Mesendoderm (in vitro differentiated cells): ENCODE measurements around the gene CECR2.
"Not testable (repeated sequence)": the region's sequence is repeated elsewhere in the genome, so short reads cannot be mapped to it uniquely, and the experiment has no call there.

Source experiments
- DNase-seq: peaks from one replicate; pipeline ENCODE4 v3.0.0; 2013
- H2AK5ac ChIP-seq: 2 replicates; pipeline ENCODE4 v1.6.1; 2013; ENCODE audit warnings: low read length, inconsistent platforms
- H2BK120ac ChIP-seq: 2 replicates; pipeline ENCODE4 v1.6.1; 2013; ENCODE audit warnings: low read depth, mild to moderate bottlenecking, low read length, moderate library complexity, mixed read lengths
- H2BK15ac ChIP-seq: replicated peaks from 2 replicates; pipeline ENCODE4 v1.6.1; 2013; ENCODE audit warnings: low read depth, mild to moderate bottlenecking, moderate library complexity
- H2BK5ac ChIP-seq: 2 replicates; pipeline ENCODE4 v1.6.1; 2013; ENCODE audit warnings: low read length, inconsistent platforms
- H3K18ac ChIP-seq: 2 replicates; pipeline ENCODE4 v1.6.1; 2013; ENCODE audit warnings: mild to moderate bottlenecking, low read length, mixed read lengths
- H3K23ac ChIP-seq: one replicate; pipeline ENCODE4 v1.6.1; 2013; ENCODE audit warnings: low read length
- H3K27ac ChIP-seq: 2 replicates; pipeline ENCODE4 v1.5.1; 2013; ENCODE audit warnings: low read depth, mild to moderate bottlenecking, inconsistent platforms, low read length, moderate library complexity
- H3K27me3 ChIP-seq: 2 replicates; pipeline ENCODE4 v1.6.1; 2013; ENCODE audit warnings: low read length, control low read depth, mild to moderate bottlenecking, inconsistent platforms; ENCODE audit not compliant: insufficient read depth, poor library complexity
- H3K36me3 ChIP-seq: 2 replicates; pipeline ENCODE4 v1.6.1; 2013; ENCODE audit warnings: low read length, inconsistent platforms; ENCODE audit not compliant: control insufficient read depth, insufficient read depth
- H3K4ac ChIP-seq: one replicate; pipeline ENCODE4 v1.6.1; 2013; ENCODE audit warnings: low read depth, mild to moderate bottlenecking, low read length, moderate library complexity
- H3K4me1 ChIP-seq: 2 replicates; pipeline ENCODE4 v1.6.1; 2013; ENCODE audit warnings: low read depth, low read length, inconsistent platforms; ENCODE audit not compliant: control insufficient read depth
- H3K4me2 ChIP-seq: 2 replicates; pipeline ENCODE4 v1.6.1; 2013; ENCODE audit warnings: low read length
- H3K4me3 ChIP-seq: 2 replicates; pipeline ENCODE4 v1.5.1; 2013; ENCODE audit warnings: mild to moderate bottlenecking, low read length
- H3K56ac ChIP-seq: one replicate; pipeline ENCODE4 v1.6.1; 2013; ENCODE audit warnings: low read length
- H3K79me1 ChIP-seq: 2 replicates; pipeline ENCODE4 v1.6.1; 2013; ENCODE audit warnings: low read length, inconsistent platforms
- H3K79me2 ChIP-seq: 2 replicates; pipeline ENCODE4 v1.6.1; 2013; ENCODE audit warnings: mild to moderate bottlenecking, low read length; ENCODE audit not compliant: control insufficient read depth, insufficient read depth
- H3K9ac ChIP-seq: 2 replicates; pipeline ENCODE4 v1.6.1; 2013; ENCODE audit warnings: low read length, inconsistent platforms
- H4K5ac ChIP-seq: one replicate; pipeline ENCODE4 v1.6.1; 2013; ENCODE audit warnings: low read length
- H4K8ac ChIP-seq: one replicate; pipeline ENCODE4 v1.6.1; 2013; ENCODE audit warnings: low read depth, mild to moderate bottlenecking, control low read depth, low read length, moderate library complexity
- WGBS: extraction: QIAGEN DNeasy Blood & Tissue Kit; methylation state at CpG from one replicate; pipeline ENCODE4 v1.1.7; 2013; ENCODE audit warnings: low lambda C conversion rate, missing lambda C conversion rate; ENCODE audit not compliant: insufficient coverage; ENCODE audit errors: extremely low coverage; 5-methylcytosine and 5-hydroxymethylcytosine counted together

CECR2 gene

DNA sequence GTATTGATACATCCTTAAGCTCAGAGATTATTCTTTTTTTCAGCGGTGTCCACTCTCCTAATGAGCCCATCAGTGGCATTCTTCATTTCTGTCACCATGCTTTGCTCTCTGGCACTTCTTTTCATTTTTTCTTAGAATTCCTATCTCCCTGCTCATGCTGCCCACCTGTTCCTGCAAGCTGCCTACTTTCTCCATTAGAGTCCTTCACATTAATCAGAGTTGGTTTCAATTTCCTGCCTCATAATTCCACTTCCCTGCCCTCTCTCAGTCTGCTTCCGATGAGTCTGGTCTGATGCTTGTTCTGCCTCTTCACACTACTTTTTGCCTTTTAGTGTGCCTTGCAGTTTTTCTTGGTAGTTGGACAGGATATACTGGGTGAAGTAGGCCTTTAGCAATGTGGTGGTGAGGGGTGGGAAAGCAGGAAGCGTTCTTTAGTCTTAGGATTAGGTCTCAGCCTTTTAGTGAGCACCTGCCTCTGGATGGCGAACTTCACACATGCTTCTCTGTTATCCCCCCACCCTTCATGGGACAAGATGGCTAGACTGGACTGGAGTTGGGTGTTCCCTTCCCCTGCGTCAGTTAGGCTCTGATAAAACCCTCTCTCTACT, 53.6 kb downstream of the CECR2 start:
- Histone ChIP-seq H4K5ac (no peak overlapping the region), H3K4me1 (peaks cover 2% of the 10 kb centered on the region), H2BK120ac (no peak overlapping the region), H3K79me2 (peaks cover 77% of the 10 kb centered on the region), H2BK5ac (no peak overlapping the region), H3K79me1 (peaks cover 23% of the 10 kb centered on the region), H3K4me2 (no peak overlapping the region), H4K8ac (no peak overlapping the region), H2BK15ac (no peak overlapping the region), H3K4ac (no peak overlapping the region), H3K9ac (no peak overlapping the region), H3K4me3 (no peak overlapping the region), H3K23ac (no peak overlapping the region), H3K18ac (no peak overlapping the region), H3K56ac (no peak overlapping the region), H3K27me3 (no peaks in the 10 kb centered on the region), H3K27ac (no peak overlapping the region), H3K36me3 (no peaks in the 10 kb centered on the region), H2AK5ac (no peak overlapping the region)
- no CpG with 5 or more reads among the region's 5 CpGs for WGBS
- DNase-seq: peak; percentile 50

DNA sequence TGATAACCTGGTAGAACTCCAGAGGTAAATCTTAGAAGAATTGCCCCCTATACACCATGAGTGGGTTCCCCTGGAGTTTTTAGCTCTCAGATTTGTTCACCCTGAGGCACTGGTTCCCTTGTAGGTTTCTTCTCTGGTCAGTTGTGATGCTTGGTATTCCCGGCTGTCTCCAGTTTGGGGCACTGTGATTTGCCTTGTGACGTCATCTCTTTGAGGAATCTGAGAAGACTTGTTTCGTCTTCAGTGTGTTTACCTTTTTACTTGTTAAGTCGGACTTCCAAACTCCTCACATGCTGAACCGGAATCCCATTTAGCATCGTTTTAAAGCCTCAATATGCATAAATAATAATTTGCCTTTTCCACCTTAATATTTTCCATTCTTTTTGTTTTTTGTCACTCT, 54.4 kb downstream of the CECR2 start:
- WGBS: no CpG with 5 or more reads among the region's 6 CpGs
- peak; percentile 49 for DNase-seq

DNA sequence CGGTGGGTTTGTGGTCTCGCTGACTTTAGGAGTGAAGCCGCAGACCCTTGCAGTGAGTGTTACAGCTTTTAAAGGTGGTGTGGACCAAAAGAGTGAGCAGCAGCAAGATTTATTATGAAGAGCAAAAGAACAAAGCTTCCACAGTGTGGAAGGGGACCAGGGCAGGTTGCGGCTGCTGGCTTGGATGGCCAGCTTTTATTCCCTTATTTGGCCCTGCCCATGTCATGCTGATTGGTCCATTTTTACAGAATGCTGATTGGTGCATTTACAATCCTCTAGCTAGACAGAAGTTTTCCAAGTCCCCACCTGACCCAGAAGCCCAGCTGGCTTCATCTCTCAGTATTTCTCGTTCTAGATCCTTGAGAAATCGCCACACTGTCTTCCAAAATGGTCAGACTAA, 58.3 kb downstream of the CECR2 start:
- DNase-seq, H2BK120ac ChIP-seq, H3K9ac ChIP-seq, H3K4ac ChIP-seq, H3K4me1 ChIP-seq, H3K18ac ChIP-seq, H3K27ac ChIP-seq, H3K56ac ChIP-seq, H2BK15ac ChIP-seq, H2AK5ac ChIP-seq, H3K27me3 ChIP-seq, H3K4me3 ChIP-seq, H4K8ac ChIP-seq, H3K4me2 ChIP-seq, H3K23ac ChIP-seq, H3K36me3 ChIP-seq, H2BK5ac ChIP-seq, H4K5ac ChIP-seq: not testable (repeated sequence)
- Histone ChIP-seq H3K79me1 (peaks cover 27% of the 10 kb centered on the region), H3K79me2 (peaks cover 73% of the 10 kb centered on the region)
- WGBS: no CpG with 5 or more reads among the region's 6 CpGs

More for the DNA sequence above, 54.4 kb downstream of the CECR2 start:
- no peak overlapping the region for H2AK5ac ChIP-seq
- H3K79me2 ChIP-seq: peaks cover 74% of the 10 kb centered on the region
- no peak overlapping the region for H3K9ac ChIP-seq
- H3K4ac ChIP-seq: no peak overlapping the region
- peaks cover 2% of the 10 kb centered on the region for H3K4me1 ChIP-seq
- H4K5ac ChIP-seq: no peak overlapping the region
- no peak overlapping the region for H3K56ac ChIP-seq
- H3K18ac ChIP-seq: no peak overlapping the region
- peaks cover 24% of the 10 kb centered on the region for H3K79me1 ChIP-seq
- no peak overlapping the region for H3K27ac ChIP-seq
- H3K4me2 ChIP-seq: no peak overlapping the region
- H3K27me3 ChIP-seq: no peaks in the 10 kb centered on the region
- no peak overlapping the region for H2BK120ac ChIP-seq
- H3K23ac ChIP-seq: no peak overlapping the region
- no peak overlapping the region for H2BK5ac ChIP-seq
- no peak overlapping the region for H4K8ac ChIP-seq
- no peak overlapping the region for H2BK15ac ChIP-seq
- no peaks in the 10 kb centered on the region for H3K36me3 ChIP-seq
- no peak overlapping the region for H3K4me3 ChIP-seq

DNA sequence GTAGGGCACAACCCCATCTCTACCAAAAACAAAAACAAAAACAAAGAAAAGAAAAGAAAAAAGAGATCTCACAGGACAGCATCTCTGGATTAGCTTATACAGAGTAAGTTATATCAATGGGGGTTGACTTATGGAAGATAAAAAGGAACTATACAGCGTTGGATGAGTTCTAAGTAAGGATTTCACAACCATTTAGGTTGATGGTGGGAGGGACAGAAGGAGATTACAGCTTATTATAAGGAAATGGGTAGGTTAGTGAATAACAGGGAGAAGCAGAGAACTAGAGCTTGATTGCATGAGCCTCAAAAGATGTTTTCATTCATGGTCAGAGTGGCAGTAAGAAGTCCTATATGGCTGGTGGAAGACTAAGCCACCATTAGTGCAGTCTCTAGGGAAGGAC, 60.3 kb downstream of the CECR2 start:
- H2BK5ac ChIP-seq: no peak overlapping the region
- no peaks in the 10 kb centered on the region for H3K36me3 ChIP-seq
- no peak overlapping the region for H3K4me2 ChIP-seq
- peaks cover 70% of the 10 kb centered on the region for H3K79me2 ChIP-seq
- no peak overlapping the region for H4K8ac ChIP-seq
- H3K4me1 ChIP-seq: peaks cover 8% of the 10 kb centered on the region
- H3K23ac ChIP-seq: no peak overlapping the region
- H3K4ac ChIP-seq: no peak overlapping the region
- peaks cover 16% of the 10 kb centered on the region for H3K79me1 ChIP-seq
- H3K56ac ChIP-seq: no peak overlapping the region
- H2AK5ac ChIP-seq: no peak overlapping the region
- no peak for DNase-seq
- WGBS: no CpG with 5 or more reads among the region's 1 CpG
- H3K27ac ChIP-seq: no peak overlapping the region
- no peak overlapping the region for H3K9ac ChIP-seq
- H3K27me3 ChIP-seq: no peaks in the 10 kb centered on the region
- no peak overlapping the region for H4K5ac ChIP-seq
- H2BK15ac ChIP-seq: no peak overlapping the region
- no peak overlapping the region for H3K4me3 ChIP-seq
- no peak overlapping the region for H3K18ac ChIP-seq
- H2BK120ac ChIP-seq: no peak overlapping the region

DNA sequence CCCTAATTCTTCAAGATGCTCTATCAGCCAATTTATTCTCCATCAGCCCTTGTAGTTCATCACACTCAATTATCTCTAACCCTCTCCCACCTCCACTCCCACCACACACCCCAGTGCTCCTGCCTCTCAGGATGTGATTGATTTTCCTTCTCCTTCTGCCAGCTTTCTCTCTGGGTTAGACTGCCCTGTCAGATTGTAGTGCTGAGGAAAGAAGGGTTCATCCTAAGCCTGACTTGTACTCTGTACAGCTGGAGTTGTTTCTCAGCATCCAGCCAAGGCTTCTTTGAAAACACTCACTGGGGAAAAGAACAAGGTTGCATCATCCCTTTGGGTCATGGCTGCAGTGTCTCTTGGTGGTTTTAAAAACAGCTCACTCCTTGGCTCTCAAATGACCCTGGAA, 61.2 kb downstream of the CECR2 start:
- H2BK15ac ChIP-seq: no peak overlapping the region
- no peak overlapping the region for H2BK120ac ChIP-seq
- no peak overlapping the region for H4K8ac ChIP-seq
- peak overlapping the region; percentile 54 for H3K56ac ChIP-seq
- no peaks in the 10 kb centered on the region for H3K36me3 ChIP-seq
- H3K79me1 ChIP-seq: peaks cover 17% of the 10 kb centered on the region
- no peak for DNase-seq
- no peak overlapping the region for H4K5ac ChIP-seq
- peaks cover 9% of the 10 kb centered on the region for H3K4me1 ChIP-seq
- H3K27ac ChIP-seq: no peak overlapping the region
- no peak overlapping the region for H3K4me2 ChIP-seq
- no peak overlapping the region for H2BK5ac ChIP-seq
- peak overlapping the region; percentile 37 for H3K9ac ChIP-seq
- H3K23ac ChIP-seq: no peak overlapping the region
- H3K27me3 ChIP-seq: no peaks in the 10 kb centered on the region
- peaks cover 68% of the 10 kb centered on the region for H3K79me2 ChIP-seq
- no peak overlapping the region for H3K18ac ChIP-seq
- no peak overlapping the region for H2AK5ac ChIP-seq
- no peak overlapping the region for H3K4ac ChIP-seq
- no peak overlapping the region for H3K4me3 ChIP-seq

DNA sequence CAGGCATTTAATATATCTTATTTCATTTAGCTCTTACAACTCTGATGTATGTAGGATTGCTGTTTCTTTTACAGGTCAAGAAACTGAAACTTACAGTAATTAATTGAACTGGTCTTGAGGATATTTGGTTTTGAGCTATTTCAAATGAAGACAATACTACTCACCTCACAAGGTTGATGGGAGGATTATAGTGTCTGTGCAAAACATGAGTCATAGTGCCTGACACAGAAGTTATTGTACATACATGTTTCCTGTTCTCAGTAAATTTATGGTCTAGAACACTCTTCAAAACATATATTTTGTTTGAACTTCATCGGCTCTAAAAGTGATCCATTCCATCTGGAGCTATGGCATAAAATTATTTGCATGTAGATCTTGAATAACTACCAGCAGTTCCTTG, 61.9 kb downstream of the CECR2 start:
- H3K4ac ChIP-seq: no peak overlapping the region
- peaks cover 16% of the 10 kb centered on the region for H3K79me1 ChIP-seq
- no CpG with 5 or more reads among the region's 1 CpG for WGBS
- H3K4me3 ChIP-seq: no peak overlapping the region
- H4K5ac ChIP-seq: no peak overlapping the region
- no peak overlapping the region for H2BK120ac ChIP-seq
- no peak overlapping the region for H3K9ac ChIP-seq
- H2BK5ac ChIP-seq: no peak overlapping the region
- H3K27ac ChIP-seq: no peak overlapping the region
- no peak overlapping the region for H2BK15ac ChIP-seq
- no peak overlapping the region for H3K23ac ChIP-seq
- H3K79me2 ChIP-seq: peaks cover 63% of the 10 kb centered on the region
- no peak overlapping the region for H2AK5ac ChIP-seq
- H3K4me2 ChIP-seq: no peak overlapping the region
- H4K8ac ChIP-seq: no peak overlapping the region
- H3K36me3 ChIP-seq: no peaks in the 10 kb centered on the region
- no peak overlapping the region for H3K56ac ChIP-seq
- no peak for DNase-seq
- no peaks in the 10 kb centered on the region for H3K27me3 ChIP-seq
- peaks cover 9% of the 10 kb centered on the region for H3K4me1 ChIP-seq
- H3K18ac ChIP-seq: no peak overlapping the region
